Measurements from ENCODE around the gene GSAP.

The GSAP gene

GRCh38 chr7:77450613-77451012, 34.5 kb upstream of the GSAP start:
- no peak for TF ChIP-seq CTCF (IDR thresholded peaks at IDR 0.05; ENCODE audit: low read depth, low read length)
- H3K4me3 ChIP-seq (ENCODE audit: low read depth, low read length), result no peak overlapping the region

GRCh38 chr7:77450054-77450453, 33.9 kb upstream of the GSAP start:
- H3K4me3 ChIP-seq (ENCODE audit: low read depth, low read length), result no peak overlapping the region
- no peak for TF ChIP-seq CTCF (IDR thresholded peaks at IDR 0.05; ENCODE audit: low read depth, low read length)

- no peak for TF ChIP-seq CTCF (IDR thresholded peaks at IDR 0.05; ENCODE audit: low read depth, low read length)
- no peak overlapping the region for H3K4me3 ChIP-seq (ENCODE audit: low read depth, low read length)
These were observed 31.5 kb upstream of the GSAP start for GRCh38 chr7:77447616-77448015.

- no peak for TF ChIP-seq CTCF (IDR thresholded peaks at IDR 0.05; ENCODE audit: low read depth, low read length)
- no peak overlapping the region for H3K4me3 ChIP-seq (ENCODE audit: low read depth, low read length)
These were observed 28.0 kb upstream of the GSAP start for GRCh38 chr7:77444123-77444522.

- H3K4me3 ChIP-seq (ENCODE audit: low read depth, low read length), result no peak overlapping the region
These were observed 26.9 kb upstream of the GSAP start for GRCh38 chr7:77443042-77443441.

GRCh38 chr7:77442636-77443035, 26.5 kb upstream of the GSAP start:
- no peak for TF ChIP-seq CTCF (IDR thresholded peaks at IDR 0.05; ENCODE audit: low read depth, low read length)
- no peak overlapping the region for H3K4me3 ChIP-seq (ENCODE audit: low read depth, low read length)

More at GRCh38 chr7:77443042-77443441, 26.9 kb upstream of the GSAP start:
- no peak for TF ChIP-seq CTCF (IDR thresholded peaks at IDR 0.05; ENCODE audit: low read depth, low read length)

- TF ChIP-seq CTCF (IDR thresholded peaks at IDR 0.05; ENCODE audit: low read depth, low read length), result no peak
- H3K4me3 ChIP-seq (ENCODE audit: low read depth, low read length), result no peak overlapping the region
These were observed 24.9 kb upstream of the GSAP start for GRCh38 chr7:77441046-77441445.
